Fibroblast of skin of abdomen (primary cell): ENCODE measurements around the gene GPR3.
"Not testable (repeated sequence)": the region's sequence is repeated elsewhere in the genome, so short reads cannot be mapped to it uniquely, and the experiment has no call there.

Experiments
- DNase-seq: peaks from one replicate; pipeline ENCODE4 v3.0.0-alpha.2; 2013

GPR3 gene

GRCh38 chr1:27380224-27380623 lies 12.2 kb upstream of the GPR3 start:
- DNase-seq, result no peak

GRCh38 chr1:27380766-27381733 lies 11.4 kb upstream of the GPR3 start:
- DNase-seq, result no peak

- no peak for DNase-seq
Observed at GRCh38 chr1:27381969-27382762, 10.3 kb upstream of the GPR3 start.

GRCh38 chr1:27383039-27383605 lies 9.3 kb upstream of the GPR3 start, which contains the start of gene CD164L2:
TSS of gene CD164L2 (minus strand) at chr1:27383333. CDS start at chr1:27383239, 94 bp downstream.
- DNase-seq, result no peak

GRCh38 chr1:27383661-27384060 lies 8.8 kb upstream of the GPR3 start:
- DNase-seq, result no peak

- not testable (repeated sequence) for DNase-seq
Observed at GRCh38 chr1:27384797-27385196, 7.6 kb upstream of the GPR3 start.

- no peak for DNase-seq
Observed at GRCh38 chr1:27388337-27389005, 4.0 kb upstream of the GPR3 start.

- DNase-seq, result peak; percentile 61
Observed at GRCh38 chr1:27391511-27392095, 819 bp upstream of the GPR3 start.

GRCh38 chr1:27392778-27393635 lies 585 bp downstream of the GPR3 start:
- DNase-seq, result no peak

GRCh38 chr1:27393641-27394281 lies 1.3 kb downstream of the GPR3 start:
- DNase-seq, result no peak

- DNase-seq, result no peak
Observed at GRCh38 chr1:27394282-27394658, 1.8 kb downstream of the GPR3 start.

GRCh38 chr1:27394925-27395324 lies 2.5 kb downstream of the GPR3 start:
- DNase-seq, result no peak

- peak; percentile 61 for DNase-seq
Observed at GRCh38 chr1:27395441-27396195, 3.2 kb downstream of the GPR3 start.

- DNase-seq, result no peak
Observed at GRCh38 chr1:27397110-27397509, 4.7 kb downstream of the GPR3 start.

GRCh38 chr1:27397749-27398148 lies 5.3 kb downstream of the GPR3 start:
- no peak for DNase-seq

- DNase-seq, result no peak
Observed at GRCh38 chr1:27398405-27399149, 6.2 kb downstream of the GPR3 start.

- DNase-seq, result no peak
Observed at GRCh38 chr1:27399251-27400025, 7.0 kb downstream of the GPR3 start.
